Limb (tissue), 2 donors: ENCODE measurements around the gene OR10A2.
"Not testable (repeated sequence)": the region's sequence is repeated elsewhere in the genome, so short reads cannot be mapped to it uniquely, and the experiment has no call there.

Experiments used
- DNase-seq, 2 donors: peaks; one replicate each; pipeline ENCODE4 v3.0.0-alpha.2; 2016; ENCODE audit errors: extremely low spot score in 2 of 2

Gene OR10A2

GRCh38 chr11:6882751-6883150 lies 19.9 kb downstream of the OR10A2 start:
- no peak for DNase-seq

- not testable (repeated sequence) for DNase-seq
These were observed 24.9 kb downstream of the OR10A2 start for GRCh38 chr11:6887711-6888110.

GRCh38 chr11:6888830-6889229 lies 26.0 kb downstream of the OR10A2 start:
- no peak for DNase-seq

- no peak for DNase-seq
These were observed 27.0 kb downstream of the OR10A2 start for GRCh38 chr11:6889835-6890234.

GRCh38 chr11:6892400-6892799 lies 29.5 kb downstream of the OR10A2 start, which contains the start of gene OR2D2:
Gene OR2D2, minus strand, starts transcription at chr11:6892500. Its CDS starts 0 bp downstream, at chr11:6892500.
- no peak for DNase-seq

GRCh38 chr11:6894097-6894496 lies 31.2 kb downstream of the OR10A2 start:
- DNase-seq = no peak

GRCh38 chr11:6895010-6895409 lies 32.2 kb downstream of the OR10A2 start:
- DNase-seq = no peak

GRCh38 chr11:6898911-6899310 lies 36.1 kb downstream of the OR10A2 start:
- no peak for DNase-seq

GRCh38 chr11:6900327-6900999 lies 37.6 kb downstream of the OR10A2 start:
- DNase-seq = no peak

- not testable (repeated sequence) for DNase-seq
These were observed 41.9 kb downstream of the OR10A2 start for GRCh38 chr11:6904804-6905203.

GRCh38 chr11:6911378-6911777 lies 48.5 kb downstream of the OR10A2 start:
- DNase-seq = no peak

- DNase-seq = no peak
These were observed 49.1 kb downstream of the OR10A2 start for GRCh38 chr11:6911948-6912347.

- no peak for DNase-seq
These were observed 56.8 kb downstream of the OR10A2 start for GRCh38 chr11:6919698-6920097.

GRCh38 chr11:6920702-6921101 lies 57.8 kb downstream of the OR10A2 start, which contains the start of gene OR2D3:
Gene OR2D3, plus strand, starts transcription at chr11:6921002. Its CDS starts 0 bp downstream, at chr11:6921002.
- DNase-seq = no peak
